ENCODE measurements around the gene ZNF84.

The ZNF84 gene

GRCh38 chr12:133046698-133047097, 9.4 kb downstream of the ZNF84 start:
- no peak for FAIRE-seq
- TF ChIP-seq CTCF (IDR thresholded peaks at IDR 0.05; ENCODE audit: insufficient read depth, missing control alignments): no peak
- no peak for DNase-seq (ENCODE audit: insufficient read length, low spot score)

GRCh38 chr12:133057446-133057845, 20.1 kb downstream of the ZNF84 start:
- TF ChIP-seq CTCF (IDR thresholded peaks at IDR 0.05; ENCODE audit: insufficient read depth, missing control alignments): no peak
- DNase-seq (ENCODE audit: insufficient read length, low spot score) (no peak), FAIRE-seq (no peak)

GRCh38 chr12:133058203-133059113, 21.1 kb downstream of the ZNF84 start:
- TF ChIP-seq CTCF (IDR thresholded peaks at IDR 0.05; ENCODE audit: insufficient read depth, missing control alignments): no peak
- DNase-seq (ENCODE audit: insufficient read length, low spot score): no peak
- no peak for FAIRE-seq

- FAIRE-seq: no peak
- DNase-seq (ENCODE audit: insufficient read length, low spot score): no peak
- TF ChIP-seq CTCF (IDR thresholded peaks at IDR 0.05; ENCODE audit: insufficient read depth, missing control alignments): no peak
Observed at GRCh38 chr12:133061954-133062353, 24.6 kb downstream of the ZNF84 start.

GRCh38 chr12:133063556-133063955, 26.2 kb downstream of the ZNF84 start:
- TF ChIP-seq CTCF (IDR thresholded peaks at IDR 0.05; ENCODE audit: insufficient read depth, missing control alignments): no peak
- no peak for DNase-seq (ENCODE audit: insufficient read length, low spot score)
- FAIRE-seq: no peak

GRCh38 chr12:133073836-133074235, 36.5 kb downstream of the ZNF84 start:
- DNase-seq (ENCODE audit: insufficient read length, low spot score) (no peak), FAIRE-seq (no peak)
- TF ChIP-seq CTCF (IDR thresholded peaks at IDR 0.05; ENCODE audit: insufficient read depth, missing control alignments): no peak

- DNase-seq (ENCODE audit: insufficient read length, low spot score): no peak
- FAIRE-seq: peak; percentile 46
- TF ChIP-seq CTCF (IDR thresholded peaks at IDR 0.05; ENCODE audit: insufficient read depth, missing control alignments): no peak
Observed at GRCh38 chr12:133080026-133080367, 42.7 kb downstream of the ZNF84 start.

Measured in D721Med (cell line).